ENCODE data around the gene PWWP2B.
A peak's percentile ranks its signal among the peaks of the same experiment; 100 is the strongest.

DNA sequence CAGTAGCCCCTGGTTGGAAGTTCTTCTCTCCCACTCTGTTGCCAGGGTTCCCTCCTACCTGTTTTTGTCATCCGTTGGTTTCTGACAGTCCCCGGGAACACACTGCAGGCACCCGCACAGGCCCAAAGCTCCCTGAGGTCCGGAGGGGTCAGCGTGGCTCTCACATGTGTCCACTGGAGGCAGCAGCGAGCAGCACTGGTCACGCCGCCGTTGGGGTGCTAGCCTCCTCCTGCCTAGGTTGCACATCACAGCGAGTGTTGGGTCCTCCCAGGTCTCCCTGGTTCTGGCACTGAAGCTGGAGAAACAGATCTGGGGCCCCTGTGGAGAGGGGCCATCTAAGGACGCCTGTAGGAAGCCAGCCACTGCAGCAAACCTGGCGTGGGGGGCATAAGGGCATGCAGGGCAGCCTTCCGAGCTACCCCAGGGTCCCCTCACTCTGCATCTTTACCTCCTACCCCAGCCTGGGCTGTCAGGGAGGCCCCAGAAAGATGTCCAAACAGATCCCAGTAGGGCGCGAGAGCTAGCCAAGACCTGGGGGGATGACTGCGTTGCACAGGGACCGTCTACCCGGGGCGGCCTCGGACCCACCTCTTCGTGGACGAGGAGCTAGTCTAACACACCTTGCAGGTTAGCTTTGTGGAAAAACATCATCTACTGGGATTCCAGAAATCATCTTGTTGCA, 36.1 kb upstream of the PWWP2B start:
- peak; percentile 33 for TF ChIP-seq CTCF (conservative IDR thresholded peaks at IDR 0.05; ENCODE audit: low read depth, low read length)
- no peak for TF ChIP-seq POLR2A (IDR thresholded peaks at IDR 0.05; ENCODE audit: low read depth, low read length)
- no peak for TF ChIP-seq RCOR1 (IDR thresholded peaks at IDR 0.05; ENCODE audit: insufficient replicate concordance, low read length)
- no peak for TF ChIP-seq USF2 (IDR thresholded peaks at IDR 0.05; ENCODE audit: low read depth, low read length)
- no peak for TF ChIP-seq RFX5 (IDR thresholded peaks at IDR 0.05; ENCODE audit: low read depth, low read length)
- TF ChIP-seq ELK1 (IDR thresholded peaks at IDR 0.05; ENCODE audit: borderline replicate concordance, low read depth, low read length): no peak
- TF ChIP-seq MXI1 (IDR thresholded peaks at IDR 0.05; ENCODE audit: borderline replicate concordance, low read depth, low read length): no peak
- TF ChIP-seq SMC3 (IDR thresholded peaks at IDR 0.05; ENCODE audit: low read depth, low read length): no peak
- no peak for TF ChIP-seq CEBPB (IDR thresholded peaks at IDR 0.05; ENCODE audit: low read depth, low read length)
- no peak for TF ChIP-seq MAZ (IDR thresholded peaks at IDR 0.05; ENCODE audit: borderline replicate concordance, low read depth, low read length)
- no peak for TF ChIP-seq FOS (IDR thresholded peaks at IDR 0.05; ENCODE audit: low read depth, low read length)
- TF ChIP-seq MAFK (IDR thresholded peaks at IDR 0.05; ENCODE audit: low read depth, low read length): no peak
- TF ChIP-seq RAD21 (IDR thresholded peaks at IDR 0.05; ENCODE audit: low read length): no peak
- TF ChIP-seq NFE2L2 (IDR thresholded peaks at IDR 0.05; ENCODE audit: low read depth, low read length): no peak

Data from IMR-90 (cell line).